NCI-H69 (cell line): ENCODE measurements around the gene CAPS.
"Not testable (repeated sequence)": the region's sequence is repeated elsewhere in the genome, so short reads cannot be mapped to it uniquely, and the experiment has no call there.

Source experiments
- DNase-seq: peaks from one replicate; lab custom pipeline; 2025; lab: John Stamatoyannopoulos, UW

Gene CAPS

DNA sequence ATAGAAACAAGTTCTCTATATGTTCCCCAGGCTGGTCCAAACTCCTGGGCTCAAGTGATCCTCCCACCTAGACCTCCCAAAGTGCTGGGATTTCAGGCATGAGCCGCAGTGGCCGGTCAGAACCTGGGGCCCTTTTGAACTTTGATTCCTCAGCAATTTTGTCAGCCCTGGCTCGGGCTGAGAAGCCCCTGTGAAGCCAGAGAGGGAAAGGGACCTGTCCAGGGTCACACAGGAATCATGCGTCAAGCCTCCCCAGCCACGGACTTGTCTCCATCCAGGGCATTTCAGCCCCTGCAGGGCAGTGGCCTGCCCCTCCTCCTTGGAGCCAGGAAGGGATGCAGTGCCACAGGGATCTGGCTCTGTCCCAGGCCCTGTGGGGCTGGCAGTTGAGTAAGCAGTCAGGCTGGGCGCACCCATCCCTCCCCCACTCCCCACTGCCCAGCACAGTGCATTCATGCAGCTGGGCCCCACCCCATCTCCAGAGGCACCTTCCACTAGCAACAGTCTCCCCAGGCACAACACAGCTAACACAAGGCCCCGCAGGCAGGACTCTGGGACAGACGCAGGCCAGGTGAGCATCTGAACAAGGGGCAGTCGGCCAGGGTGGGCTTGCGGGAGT is at the start of gene CAPS:
Gene CAPS (plus strand): TSS at position 516 of the 619 bp plus-strand sequence. CDS start 153 bp downstream, outside the sequence.
- peak; percentile 92 for DNase-seq

DNA sequence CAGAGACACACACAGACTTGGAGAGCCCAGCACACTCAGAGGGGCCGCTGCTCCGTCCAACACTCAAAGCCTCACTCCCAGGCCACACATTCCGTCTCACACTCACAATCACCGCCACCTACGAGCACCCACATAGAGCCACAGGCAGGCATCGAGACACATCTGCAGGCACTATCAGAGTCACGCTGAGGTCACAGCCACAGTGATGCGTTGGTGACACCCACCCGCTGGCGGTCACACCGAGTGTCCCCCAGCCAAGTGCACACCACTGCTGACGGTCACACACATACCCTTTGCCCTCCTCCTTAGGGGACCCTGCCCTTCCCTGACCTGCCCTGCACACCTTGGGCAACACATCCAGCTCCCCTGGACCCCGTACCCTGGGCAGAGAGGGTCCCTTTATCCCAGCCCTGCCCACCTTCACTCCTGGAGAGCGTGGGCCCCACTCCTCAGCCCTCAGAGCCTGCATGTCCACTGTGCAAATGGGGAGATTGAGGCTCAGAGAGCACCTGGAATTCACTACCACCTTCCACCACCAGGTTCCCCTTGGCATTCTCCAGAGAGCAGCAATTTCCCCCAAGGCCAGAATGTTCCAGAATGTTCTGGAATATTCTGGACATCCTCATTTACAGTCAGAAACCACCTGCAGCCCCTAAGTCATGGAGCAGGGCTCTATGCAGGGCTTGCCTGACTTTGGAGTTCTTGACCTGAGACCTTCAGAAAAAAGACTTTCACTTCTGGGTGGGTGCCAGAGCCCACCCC is 49.1 kb upstream of the CAPS start:
- no peak for DNase-seq

DNA sequence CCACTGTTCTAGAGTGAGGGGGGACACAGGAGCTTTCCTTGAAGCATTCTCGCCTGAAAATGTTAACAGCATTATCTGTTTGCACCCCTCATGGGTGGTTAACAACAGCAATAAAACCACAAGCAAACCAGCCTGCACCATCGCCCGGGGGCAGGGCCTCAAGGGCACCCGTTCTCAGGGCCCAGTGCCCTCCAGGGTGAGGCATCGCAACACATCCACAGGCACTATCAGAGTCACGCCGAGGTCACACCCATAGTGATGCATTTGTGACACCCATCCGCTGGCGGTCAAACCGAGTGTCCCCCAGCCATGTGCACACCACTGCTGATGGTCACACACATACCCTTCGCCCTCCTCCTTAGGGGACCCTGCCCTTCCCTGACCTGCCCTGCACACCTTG is 48.3 kb upstream of the CAPS start:
- DNase-seq = no peak

DNA sequence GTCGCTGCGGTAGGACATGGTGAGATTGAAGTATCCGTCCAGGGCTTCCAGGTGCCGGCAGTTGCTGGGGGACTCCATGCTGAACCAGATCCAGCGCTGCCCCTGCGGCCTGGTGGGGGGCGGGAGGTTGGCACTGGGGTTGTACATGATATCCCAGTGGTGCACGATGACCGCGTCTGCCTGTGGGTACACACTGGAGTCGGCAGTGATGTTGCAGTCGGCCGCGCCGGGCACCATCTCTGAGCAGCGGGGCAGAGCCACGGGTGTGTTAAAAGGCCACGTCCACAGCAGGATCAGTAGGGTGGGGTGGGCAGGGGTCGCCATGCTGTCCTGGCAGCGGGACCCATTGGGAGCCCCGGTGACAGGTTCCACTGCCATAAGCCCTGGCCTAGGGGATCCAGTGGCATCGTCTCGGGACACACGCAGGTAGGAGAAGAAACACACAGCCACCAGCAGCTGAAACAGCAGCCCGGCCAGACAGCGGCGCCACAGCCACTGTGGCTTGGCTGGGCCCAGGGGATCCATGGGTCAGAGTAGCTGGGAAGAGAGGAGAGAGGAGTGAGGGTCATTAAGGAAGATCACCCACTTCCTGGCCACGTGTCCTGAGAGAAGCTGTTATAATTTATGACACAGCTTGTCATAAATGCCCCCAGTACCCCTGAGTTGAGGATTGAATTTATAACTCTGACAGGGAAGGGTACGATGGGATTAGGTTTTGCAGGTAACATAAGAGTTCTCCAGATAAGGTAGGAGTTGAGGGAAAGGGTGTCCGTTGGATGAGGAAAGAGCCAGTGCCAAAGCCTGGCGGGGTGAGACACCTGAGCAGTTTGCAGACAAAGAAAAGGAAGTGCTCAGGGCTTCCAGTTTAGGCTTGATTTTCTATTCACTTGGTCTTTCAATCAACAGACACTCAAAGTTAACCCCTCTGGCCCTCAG is 46.6 kb upstream of the CAPS start:
- DNase-seq = peak; percentile 71

DNA sequence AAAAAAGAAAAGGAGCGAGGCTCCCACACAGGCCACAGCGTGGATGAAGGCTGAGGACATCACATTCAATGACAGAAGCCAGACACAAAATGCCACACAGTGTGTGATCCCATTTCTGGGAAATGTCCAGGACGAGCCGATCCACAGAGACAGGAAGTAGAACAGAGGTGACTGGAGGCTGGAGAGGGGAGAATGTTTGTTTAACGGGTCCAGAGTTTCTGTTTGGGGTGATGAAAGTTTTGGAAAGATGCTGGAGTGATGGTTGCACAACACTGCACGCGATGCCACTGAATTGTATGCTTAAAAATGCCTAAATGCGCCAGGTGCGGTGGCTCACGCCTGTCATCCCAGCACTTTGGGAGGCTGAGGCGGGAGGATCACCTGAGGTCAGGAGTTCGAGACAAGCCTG is 43.1 kb upstream of the CAPS start:
- no peak for DNase-seq

DNA sequence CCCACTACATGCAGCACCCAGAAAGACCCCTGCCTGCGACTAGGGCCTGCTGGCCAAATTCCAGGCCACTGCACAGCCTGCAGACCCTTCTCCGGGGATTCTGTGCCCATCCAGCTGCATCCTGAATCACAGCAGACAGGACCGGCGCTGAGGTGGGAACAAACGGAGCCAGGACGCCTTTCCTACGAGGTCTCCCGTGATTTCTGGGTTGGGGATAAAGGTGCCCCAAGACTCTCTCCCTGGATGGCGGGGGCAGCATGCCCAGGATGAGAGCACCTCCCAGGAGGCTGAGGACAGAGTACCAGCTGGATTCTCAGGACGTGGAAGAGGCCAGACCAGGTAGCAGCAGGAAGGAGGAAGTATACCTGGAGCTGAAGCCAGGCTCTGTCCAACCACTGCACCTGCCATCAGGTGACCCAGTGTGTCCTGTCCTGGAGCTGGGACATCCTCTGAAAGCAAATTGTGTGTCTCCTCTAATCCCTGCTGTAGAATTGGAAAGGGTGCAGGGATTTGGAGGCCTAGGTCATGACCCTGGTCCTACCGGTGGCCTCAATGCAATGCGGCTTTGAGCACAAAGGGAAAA is 40.3 kb upstream of the CAPS start:
- DNase-seq = no peak

DNA sequence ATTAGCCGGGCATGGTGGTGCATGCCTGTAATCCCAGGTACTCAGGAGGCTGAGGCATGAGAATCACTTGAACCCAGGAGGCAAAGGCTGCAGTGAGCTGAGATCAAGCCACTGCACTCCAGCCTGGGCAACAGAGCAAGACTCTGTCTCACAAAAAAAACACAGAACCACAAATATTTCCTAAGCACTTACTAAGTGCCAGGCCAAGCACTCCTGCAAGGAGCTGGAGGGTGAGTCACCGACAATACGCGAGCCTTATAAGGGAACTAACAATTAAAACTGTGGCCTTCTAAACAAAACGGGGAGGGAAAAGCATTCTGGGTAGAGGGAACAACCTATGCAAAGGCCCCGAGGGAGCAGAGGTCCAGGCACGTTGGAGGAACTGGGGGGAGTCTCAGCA is 39.6 kb upstream of the CAPS start:
- DNase-seq = not testable (repeated sequence)

DNA sequence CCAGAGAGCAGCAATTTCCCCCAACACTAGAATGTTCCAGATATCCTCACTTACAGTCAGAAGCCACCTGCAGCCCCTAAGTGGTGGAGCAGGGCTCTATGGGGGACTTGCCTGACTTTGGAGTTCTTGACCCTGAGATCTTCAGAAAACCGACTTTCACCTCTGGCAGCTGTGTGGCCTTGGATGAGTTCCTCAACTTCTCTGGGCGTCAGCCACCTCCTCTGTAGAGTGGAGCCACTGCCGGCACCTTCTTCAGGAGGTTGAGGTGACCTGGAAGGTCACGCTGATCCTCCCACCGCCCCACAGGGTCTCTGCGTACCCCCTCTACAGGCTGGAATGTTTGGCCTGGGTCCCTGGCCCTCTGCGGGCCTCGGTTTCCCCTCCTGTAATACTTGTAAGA is 36.6 kb upstream of the CAPS start:
- DNase-seq = peak; percentile 65

DNA sequence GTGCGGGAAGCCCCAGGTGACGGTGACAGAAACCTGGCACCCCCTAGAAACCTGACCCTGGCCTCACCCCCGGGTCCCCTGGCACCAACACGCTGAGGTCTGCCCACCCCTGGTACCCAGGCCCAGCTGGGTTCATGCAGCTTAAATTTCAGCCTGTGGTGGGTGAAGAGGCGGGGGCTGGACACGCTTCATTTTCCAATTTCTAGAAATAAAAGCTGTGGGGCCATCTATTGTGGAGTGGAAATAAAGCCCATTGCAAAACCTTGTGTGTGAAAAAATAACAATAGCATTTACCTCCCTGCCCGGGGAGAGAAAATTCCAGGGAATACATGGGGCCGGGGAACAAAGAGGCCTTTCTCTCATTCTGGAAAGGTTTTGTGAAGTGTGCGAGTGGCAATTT is 36.2 kb upstream of the CAPS start:
- peak; percentile 81 for DNase-seq

DNA sequence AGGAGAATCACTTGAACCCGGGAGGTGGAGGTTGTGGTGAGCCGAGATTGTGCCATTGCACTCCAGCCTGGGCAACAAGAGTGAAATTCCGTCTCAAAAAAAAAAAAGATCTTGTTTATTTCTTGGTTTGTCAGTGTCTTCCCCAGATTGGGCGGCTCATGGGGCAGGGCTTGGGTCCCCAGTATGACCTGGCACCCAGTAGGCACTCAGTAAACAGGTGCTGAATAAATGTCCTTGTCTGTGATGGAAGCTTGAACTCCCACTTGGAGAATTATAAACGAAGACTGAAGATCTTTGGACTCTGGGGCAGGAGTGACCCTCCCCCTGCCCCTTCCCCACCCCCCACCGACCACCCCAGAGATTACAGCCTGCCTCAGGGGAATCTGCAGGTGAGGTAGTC is 33.9 kb upstream of the CAPS start:
- no peak for DNase-seq

DNA sequence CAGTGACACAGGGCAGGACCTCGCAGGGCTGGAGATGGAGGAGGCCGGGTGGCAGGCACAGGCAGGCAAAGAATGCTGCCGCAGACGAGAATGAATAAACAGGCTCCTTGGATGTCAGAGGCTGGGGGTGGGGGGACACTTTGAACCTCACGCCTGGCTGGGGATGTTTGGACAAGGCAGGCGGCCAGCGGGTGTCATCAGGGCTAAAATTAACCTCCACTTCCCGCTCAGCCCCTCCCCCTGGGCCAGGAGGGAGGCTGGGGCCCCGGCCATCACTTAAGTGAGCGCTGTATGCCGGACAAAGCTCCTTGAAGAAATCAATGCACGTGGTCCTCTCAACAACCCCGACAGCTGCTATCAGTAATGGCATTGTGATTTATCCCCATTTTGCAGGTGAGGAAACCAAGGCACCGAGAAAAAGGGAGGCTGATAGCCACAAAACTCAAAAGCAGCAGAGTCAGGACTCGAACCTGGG is 33.4 kb upstream of the CAPS start:
- peak; percentile 98 for DNase-seq

DNA sequence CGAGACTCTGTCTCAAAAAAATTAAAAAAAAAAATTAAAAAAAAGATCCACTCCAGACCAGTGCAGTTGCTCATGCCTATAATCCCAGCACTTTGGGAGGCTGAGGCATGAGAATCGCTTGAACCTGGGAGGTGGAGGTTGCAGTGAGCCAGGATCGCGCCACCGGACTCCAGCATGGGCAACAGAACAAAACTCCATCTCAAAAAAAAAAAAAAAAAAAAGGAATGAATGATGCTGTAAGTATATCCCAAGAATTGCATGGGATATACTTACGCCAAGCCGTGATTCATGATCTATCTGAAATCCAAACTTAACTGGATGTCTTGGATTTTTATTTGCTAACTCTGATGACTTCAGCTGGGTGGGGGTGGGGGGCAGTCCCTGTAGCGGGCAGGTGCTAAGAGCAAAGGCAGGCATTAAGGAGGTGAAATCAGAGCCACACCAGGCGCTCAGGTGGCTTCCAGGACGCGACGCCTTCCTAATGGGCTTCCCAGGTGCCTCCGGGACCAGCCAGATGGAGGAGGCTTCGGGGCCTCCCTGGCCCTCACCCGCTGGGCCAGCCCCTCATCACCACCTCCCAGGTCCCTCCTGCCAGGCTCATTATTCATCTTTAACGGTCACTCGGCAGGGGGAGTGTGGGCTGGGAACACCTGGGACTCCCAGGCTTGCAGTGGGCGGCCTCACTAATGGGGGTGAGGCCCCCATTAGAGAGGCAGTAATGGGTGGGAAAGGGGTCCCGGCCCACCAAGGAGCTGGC is 32.3 kb upstream of the CAPS start:
- peak; percentile 99 for DNase-seq

DNA sequence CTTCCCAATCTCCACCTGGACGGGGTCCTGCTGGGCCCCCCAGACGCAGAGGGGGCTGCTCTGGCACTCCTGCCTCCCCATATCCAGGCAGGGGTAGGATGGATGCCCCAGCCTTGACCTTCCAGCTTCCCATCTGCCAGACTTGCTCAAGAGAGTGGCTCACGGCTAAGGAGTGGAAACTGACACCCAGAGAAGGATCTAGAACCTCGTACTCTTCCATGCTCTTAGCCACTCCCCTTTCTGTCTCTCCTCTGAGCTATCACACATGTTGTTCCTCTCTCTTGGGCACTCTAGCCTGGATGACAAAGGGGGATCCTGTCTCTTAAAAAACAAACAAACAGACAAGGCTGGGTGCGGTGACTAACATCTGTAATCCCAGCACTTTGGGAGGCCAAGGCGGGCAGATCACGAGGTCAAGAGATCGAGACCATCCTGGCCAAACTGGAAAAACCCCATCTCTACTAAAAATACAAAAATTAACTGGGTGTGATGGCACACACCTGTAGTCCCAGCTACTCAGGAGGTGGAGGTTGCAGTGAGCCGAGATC is 31.6 kb upstream of the CAPS start:
- DNase-seq = peak; percentile 94

DNA sequence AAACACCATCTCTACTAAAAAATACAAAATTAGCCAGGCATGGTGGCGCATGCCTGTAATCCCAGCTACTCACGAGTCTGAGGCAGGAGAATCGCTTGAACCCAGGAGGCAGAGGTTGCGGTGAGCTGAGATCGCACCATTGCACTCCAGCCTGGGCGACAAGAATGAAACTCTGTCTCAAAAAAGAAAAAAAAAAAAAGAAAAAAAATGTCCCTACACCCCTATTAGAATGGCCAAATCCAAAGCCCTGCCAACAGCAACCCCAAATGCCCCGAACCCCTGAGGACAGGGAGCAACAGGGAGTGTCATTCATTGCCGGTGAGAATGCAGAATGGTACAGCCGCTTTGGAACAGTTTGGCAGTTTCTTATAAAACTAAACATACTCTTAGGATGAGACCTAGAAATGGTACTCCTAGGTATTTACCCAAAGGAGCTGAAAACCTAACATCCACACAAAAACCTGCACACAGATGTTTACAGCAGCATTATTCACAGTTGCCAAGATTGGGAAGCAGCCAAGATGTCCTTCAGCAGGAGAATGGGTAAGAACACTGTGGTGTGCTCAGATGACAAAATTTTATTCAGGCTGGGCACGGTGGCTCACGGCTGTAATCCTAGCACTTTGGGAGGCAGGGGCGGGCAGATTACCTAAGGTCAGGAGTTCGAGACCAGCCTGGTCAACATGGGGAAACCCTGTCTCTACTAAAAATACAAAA is 30.7 kb upstream of the CAPS start:
- DNase-seq = peak; percentile 86

DNA sequence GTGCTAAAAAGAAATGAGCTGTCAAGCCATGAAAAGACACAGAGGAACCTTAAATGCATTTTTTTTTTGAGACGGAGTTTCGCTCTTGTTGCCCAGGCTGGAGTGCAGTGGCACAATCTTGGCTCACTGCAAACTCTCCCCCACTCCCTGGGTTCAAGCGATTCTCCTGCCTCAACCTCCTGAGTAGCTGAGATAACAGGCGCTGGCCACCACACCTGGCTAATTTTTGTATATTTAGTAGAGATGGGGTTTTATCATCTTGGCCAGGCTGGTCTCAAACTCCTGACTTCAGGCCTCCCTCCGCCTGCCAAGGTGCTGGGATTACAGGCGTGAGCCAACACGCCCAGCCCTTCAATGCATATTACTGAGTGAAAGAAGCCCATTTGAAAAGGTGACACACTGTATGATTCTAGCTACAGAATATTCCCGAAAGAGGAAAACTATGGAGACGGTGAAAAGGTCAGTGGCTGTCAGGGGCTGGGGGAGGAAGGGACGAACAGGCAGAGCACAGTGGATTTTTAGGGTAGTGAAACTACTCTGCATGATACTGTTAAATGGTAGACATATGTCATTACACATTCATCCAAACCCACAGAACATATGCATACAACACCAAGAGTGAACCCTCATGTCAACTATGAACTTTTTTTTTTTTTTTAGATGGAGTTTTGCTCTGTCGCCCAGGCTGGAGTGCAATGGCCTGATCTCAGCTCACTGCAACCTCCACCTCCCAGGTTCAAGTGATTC is 29.8 kb upstream of the CAPS start:
- peak; percentile 77 for DNase-seq

DNA sequence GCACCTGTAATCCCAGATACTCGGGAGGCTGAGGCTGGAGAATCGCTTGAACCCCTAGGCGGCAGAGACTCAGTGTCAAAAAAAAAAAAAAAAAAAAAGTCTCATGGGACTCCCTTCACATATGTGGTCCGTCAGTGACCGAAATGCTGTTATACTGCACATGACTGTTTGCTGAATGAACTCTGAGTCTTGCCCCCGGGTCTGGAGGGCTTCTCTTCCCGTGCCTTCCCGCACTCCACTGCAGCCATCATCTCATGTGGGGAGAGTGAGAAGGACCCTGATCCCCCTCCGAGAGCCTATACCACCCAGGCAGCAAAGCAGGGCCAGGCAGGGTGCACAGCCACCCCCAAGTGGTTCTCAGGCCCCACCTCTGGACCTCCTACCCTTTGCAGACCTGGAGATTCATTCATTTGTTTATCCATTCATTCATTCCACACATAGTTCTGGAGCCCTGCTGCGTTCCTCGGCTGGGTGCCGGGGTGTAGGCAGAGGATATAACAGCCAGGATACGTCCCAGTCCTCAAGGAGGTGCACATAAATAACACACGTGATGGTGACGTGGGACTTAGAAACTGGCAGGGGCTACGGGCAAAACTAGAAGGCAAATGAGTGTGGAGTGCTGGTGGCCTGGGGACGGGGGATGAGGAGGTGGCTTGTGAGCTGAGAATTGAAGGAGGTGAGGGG is 24.6 kb upstream of the CAPS start:
- DNase-seq = no peak

DNA sequence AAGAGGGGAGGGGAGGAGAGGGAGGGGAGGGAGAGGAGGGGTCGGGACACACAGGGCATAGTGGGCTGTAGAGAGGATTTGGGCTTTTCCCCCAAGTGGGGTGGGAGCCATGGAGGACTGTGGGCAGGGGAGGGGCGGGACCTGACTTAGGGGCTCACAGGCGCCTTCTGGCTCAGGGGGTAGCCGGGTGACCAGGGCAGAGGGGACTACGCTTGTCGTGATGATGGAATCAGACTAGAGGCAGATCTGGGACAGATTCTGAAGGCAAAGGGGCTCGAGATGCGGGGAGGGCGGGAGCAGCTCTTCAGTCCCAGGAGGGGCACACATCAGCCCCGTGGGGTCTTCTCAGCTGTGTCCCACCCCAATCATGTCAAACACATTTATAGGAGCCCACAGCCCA is 24.0 kb upstream of the CAPS start:
- DNase-seq = no peak

DNA sequence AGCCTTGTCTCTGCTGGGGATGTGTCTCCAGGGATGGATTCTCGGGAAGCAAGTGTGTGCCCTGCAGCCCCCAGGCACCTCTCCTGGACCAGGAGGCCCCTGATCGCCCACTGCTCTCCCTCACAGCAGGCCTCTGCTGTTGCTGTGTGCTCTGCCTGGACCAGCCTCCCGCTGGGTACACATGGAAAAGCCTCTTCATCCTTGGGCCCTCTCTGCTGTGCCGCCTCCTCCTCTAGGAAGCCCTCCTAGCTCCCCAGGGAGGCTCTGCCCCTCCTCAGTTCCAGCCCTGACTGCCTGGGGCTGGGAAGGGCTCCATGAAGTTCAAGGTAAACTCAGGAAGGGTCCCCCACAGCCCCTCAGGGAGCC is 22.5 kb upstream of the CAPS start:
- peak; percentile 65 for DNase-seq
